ENCODE measurements around the gene PTPRG. TPM values are rescaled to one million over a fixed set of nuclear protein-coding genes. Genes with fewer than 3 reads are reported as not detected.

Gene PTPRG
- total RNA-seq, 1 donor: 41.0 TPM

DNA sequence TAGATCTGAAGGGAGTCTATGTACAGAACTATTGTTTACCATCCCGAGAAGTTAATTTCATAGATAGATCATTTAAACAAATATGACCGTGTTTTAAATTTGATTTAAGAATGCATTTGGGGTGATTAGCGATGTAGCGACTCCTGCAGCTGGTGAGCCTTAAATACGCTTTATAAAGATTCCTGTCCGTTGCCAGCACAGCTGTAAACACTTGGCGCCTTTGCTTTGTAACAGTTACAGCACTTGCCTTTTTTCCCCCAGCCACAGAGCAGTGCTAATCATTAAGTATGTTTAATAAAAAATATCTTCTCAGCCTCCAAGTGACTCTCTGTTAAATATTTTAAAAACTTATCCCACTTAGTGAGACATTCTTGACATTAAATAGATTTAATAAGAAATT is 478.2 kb downstream of the PTPRG start:
- TF ChIP-seq, protein P1, sequence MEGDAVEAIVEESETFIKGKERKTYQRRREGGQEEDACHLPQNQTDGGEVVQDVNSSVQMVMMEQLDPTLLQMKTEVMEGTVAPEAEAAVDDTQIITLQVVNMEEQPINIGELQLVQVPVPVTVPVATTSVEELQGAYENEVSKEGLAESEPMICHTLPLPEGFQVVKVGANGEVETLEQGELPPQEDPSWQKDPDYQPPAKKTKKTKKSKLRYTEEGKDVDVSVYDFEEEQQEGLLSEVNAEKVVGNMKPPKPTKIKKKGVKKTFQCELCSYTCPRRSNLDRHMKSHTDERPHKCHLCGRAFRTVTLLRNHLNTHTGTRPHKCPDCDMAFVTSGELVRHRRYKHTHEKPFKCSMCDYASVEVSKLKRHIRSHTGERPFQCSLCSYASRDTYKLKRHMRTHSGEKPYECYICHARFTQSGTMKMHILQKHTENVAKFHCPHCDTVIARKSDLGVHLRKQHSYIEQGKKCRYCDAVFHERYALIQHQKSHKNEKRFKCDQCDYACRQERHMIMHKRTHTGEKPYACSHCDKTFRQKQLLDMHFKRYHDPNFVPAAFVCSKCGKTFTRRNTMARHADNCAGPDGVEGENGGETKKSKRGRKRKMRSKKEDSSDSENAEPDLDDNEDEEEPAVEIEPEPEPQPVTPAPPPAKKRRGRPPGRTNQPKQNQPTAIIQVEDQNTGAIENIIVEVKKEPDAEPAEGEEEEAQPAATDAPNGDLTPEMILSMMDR (IDR thresholded peaks at IDR 0.05; ENCODE audit: insufficient read depth, low read depth, low read length): no peak
- peak; percentile 10 for DNase-seq (ENCODE audit: low read depth)
- H3K4me3 ChIP-seq (ENCODE audit: low read depth, low read length): no peak overlapping the region

DNA sequence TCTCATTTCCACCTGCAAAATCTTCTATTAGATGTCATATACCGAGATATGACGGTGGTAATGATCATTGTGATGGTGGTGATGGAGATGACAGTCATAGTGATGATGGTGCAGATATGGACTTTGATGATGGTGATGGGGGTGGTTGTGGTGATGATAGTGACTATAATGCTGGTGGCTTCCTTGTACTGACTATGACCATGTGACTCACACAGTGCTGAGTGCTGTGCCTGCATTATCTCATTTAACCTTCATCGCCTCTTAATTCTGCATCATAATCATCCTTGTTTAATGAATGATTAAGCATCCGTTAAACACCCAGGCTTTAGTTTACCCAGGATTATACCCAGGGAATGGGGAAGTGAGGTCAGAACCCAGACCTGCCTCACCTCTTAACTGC is 480.3 kb downstream of the PTPRG start:
- no peak for DNase-seq (ENCODE audit: low read depth)
- no peak overlapping the region for H3K4me3 ChIP-seq (ENCODE audit: low read depth, low read length)
- TF ChIP-seq, protein P1 (IDR thresholded peaks at IDR 0.05; ENCODE audit: insufficient read depth, low read depth, low read length): no peak

DNA sequence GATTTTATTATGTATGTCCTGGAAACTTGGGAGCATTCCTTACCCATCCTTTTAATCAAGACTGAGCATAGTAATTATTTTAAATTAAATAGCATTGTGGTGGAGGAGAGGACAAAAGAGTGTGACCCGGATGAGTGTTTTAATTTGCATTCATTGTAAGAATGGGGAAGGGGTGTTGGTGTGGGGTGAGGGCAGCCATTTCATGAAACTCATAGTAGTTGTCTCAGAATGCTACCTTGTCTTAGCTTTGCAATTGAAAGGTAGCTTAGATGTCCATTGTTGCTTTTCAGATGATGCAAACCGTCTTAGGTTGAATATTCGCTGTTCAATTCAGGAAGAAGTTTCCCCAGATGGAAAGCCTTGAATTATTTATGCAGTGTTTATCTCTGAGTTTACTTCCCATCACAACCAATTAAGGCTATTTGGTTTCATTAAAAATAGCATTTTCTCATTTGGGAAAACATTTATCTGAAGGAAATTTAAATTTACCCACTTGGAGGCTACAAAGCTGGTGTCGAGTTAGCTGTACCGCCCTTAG is 483.6 kb downstream of the PTPRG start:
- DNase-seq (ENCODE audit: low read depth): no peak
- TF ChIP-seq, protein P1 (IDR thresholded peaks at IDR 0.05; ENCODE audit: insufficient read depth, low read depth, low read length): no peak
- no peak overlapping the region for H3K4me3 ChIP-seq (ENCODE audit: low read depth, low read length)

DNA sequence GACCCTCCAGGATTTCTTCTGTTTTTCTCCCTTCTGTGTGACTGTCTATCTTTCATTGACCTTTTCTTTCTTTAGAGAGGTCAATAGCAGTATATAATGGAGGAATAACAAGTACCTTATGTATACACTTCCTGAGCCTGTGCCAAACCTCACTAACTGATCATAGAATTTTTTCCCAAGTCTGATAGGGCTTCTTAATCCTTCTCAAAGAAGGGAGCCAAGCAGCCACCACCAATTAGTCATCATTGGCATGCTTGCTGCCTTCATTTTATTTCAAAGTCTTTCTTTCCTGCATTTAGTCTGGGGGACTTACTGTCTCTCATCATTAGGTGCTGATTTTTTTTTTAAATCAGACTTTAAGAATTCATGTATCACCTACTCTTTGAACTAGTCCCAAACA is 485.0 kb downstream of the PTPRG start:
- no peak overlapping the region for H3K4me3 ChIP-seq (ENCODE audit: low read depth, low read length)
- no peak for DNase-seq (ENCODE audit: low read depth)
- TF ChIP-seq, protein P1 (IDR thresholded peaks at IDR 0.05; ENCODE audit: insufficient read depth, low read depth, low read length): no peak

DNA sequence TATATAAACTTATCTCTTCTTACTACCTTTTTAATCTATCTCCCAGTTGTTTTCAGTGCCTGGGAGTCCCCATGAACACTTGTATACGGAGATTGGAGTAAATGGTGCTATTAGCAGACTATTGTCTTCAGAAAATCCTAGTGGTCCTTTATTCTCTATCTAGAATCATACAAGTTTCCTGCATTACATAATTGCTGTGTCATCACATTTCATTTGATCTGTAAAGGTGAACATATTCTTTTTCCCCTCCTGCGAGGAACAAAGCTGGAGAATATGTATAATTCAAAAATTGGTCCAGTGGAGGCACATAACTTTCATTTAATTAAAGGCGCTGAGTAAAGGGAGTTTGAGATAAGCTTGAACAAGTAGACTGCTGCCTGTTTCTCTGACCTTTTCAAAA is 487.2 kb downstream of the PTPRG start:
- TF ChIP-seq, protein P1 (IDR thresholded peaks at IDR 0.05; ENCODE audit: insufficient read depth, low read depth, low read length): no peak
- DNase-seq (ENCODE audit: low read depth): no peak
- H3K4me3 ChIP-seq (ENCODE audit: low read depth, low read length): no peak overlapping the region

DNA sequence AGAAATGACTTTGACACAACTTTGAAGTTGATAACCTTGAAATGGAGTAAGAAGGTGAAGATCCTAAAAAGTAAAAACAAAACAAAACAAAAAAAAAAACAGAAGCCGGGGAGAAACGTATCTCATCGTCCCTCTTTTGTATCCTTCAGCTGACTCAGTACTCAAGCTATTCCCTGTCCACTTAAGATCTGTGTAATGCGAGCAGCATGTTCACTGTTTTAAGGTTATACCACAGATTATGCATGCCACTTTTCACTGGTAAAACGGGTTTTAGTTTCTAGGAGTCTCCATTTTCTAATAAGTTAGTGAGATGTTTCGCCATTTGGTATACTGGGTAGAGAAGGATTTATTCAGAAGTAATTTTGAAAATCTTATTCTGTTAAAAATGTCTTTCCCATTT is 487.7 kb downstream of the PTPRG start:
- DNase-seq (ENCODE audit: low read depth): no peak
- TF ChIP-seq, protein P1 (IDR thresholded peaks at IDR 0.05; ENCODE audit: insufficient read depth, low read depth, low read length): no peak
- no peak overlapping the region for H3K4me3 ChIP-seq (ENCODE audit: low read depth, low read length)

DNA sequence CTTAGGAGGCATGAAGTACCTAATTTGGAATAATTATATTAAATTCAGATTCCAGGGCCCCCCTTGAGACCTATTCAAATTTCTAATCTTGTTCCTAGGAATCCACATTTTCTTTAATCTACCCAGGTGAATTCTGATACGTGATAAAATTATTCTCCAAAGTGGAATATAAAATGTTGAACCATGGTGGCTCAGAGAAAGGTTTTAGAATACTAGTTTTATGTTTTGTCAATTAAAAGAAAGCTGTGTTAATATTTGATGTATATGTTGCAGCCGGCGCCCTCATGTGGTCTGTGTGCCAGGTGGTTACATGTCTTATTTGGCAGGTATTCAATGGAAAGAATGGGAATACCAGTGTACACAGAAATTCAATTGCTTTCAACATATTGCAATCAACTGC is 490.1 kb downstream of the PTPRG start:
- TF ChIP-seq, protein P1 (IDR thresholded peaks at IDR 0.05; ENCODE audit: insufficient read depth, low read depth, low read length): peak; percentile 30
- no peak overlapping the region for H3K4me3 ChIP-seq (ENCODE audit: low read depth, low read length)
- DNase-seq (ENCODE audit: low read depth): peak; percentile 20
